WTC11 (cell line): ENCODE measurements around the gene IFITM5. TPM values are rescaled to one million over a fixed set of nuclear protein-coding genes. Genes with fewer than 3 reads are reported as not detected.
A peak's percentile ranks its signal among the peaks of the same experiment; 100 is the strongest.

Experiments
- ATAC-seq: fragments of 200-7000 bp; cut with Tn5 transposase; 2 replicates; pipeline ENCODE4 v1.10.0; 2021; ENCODE audit warnings: mild to moderate bottlenecking, moderate library complexity
- CTCF ChIA-PET: fragments of 300-600 bp; sonication (Branson Sonifier 250); formaldehyde crosslinking; loops from one replicate; lab custom pipeline; 2021; ENCODE audit warnings: antibody characterized with exemption; lab: Charles Lee
- POLR2A ChIA-PET: fragments of 350-600 bp; sonication (Branson Sonifier 250); formaldehyde crosslinking; loops from one replicate; lab custom pipeline; 2021; ENCODE audit warnings: antibody characterized with exemption; lab: Charles Lee
- DNase-seq: peaks from one replicate; pipeline ENCODE4 v3.0.0; 2021; ENCODE audit warnings: low spot score
- H3K27ac Mint-ChIP-seq: 2 replicates; pipeline ENCODE4 v1.8.0; 2021; ENCODE audit warnings: mixed read lengths
- H3K27me3 Mint-ChIP-seq: 2 replicates; pipeline ENCODE4 v1.8.0; 2021; ENCODE audit warnings: low read depth, mild to moderate bottlenecking, moderate library complexity, mixed read lengths
- H3K36me3 Mint-ChIP-seq: 2 replicates; pipeline ENCODE4 v1.8.0; 2021; ENCODE audit warnings: mixed read lengths
- H3K4me1 Mint-ChIP-seq: 2 replicates; pipeline ENCODE4 v1.8.0; 2022; ENCODE audit warnings: mixed read lengths
- H3K4me3 Mint-ChIP-seq: 2 replicates; pipeline ENCODE4 v1.8.0; 2021; ENCODE audit warnings: mild to moderate bottlenecking, moderate library complexity, mixed read lengths
- H3K9me3 Mint-ChIP-seq: 2 replicates; pipeline ENCODE4 v1.8.0; 2021; ENCODE audit warnings: mixed read lengths
- CTCF ChIP-seq: fragments of 200-600 bp; IDR thresholded peaks from 2 replicates; pipeline ENCODE4 v1.8.0; 2022; ENCODE audit warnings: antibody characterized with exemption
- GRHL2 ChIP-seq: fragments of 250-450 bp; sonication (Bioruptor Pico); IDR thresholded peaks from 2 replicates; pipeline ENCODE4 v1.8.0; 2022; ENCODE audit warnings: mild to moderate bottlenecking, moderate library complexity; ENCODE audit not compliant: insufficient replicate concordance, severe bottlenecking
- NR2C2 ChIP-seq: sonication (generic); formaldehyde crosslinking; IDR thresholded peaks from 2 replicates; pipeline ENCODE4 v1.8.0; 2022; ENCODE audit warnings: mild to moderate bottlenecking, missing genetic modification reagents
- ZNF219 ChIP-seq: sonication (generic); formaldehyde crosslinking; IDR thresholded peaks from 2 replicates; pipeline ENCODE4 v1.8.0; 2023; ENCODE audit warnings: missing genetic modification reagents, mild to moderate bottlenecking, borderline replicate concordance
- ZNF317 ChIP-seq: sonication (generic); formaldehyde crosslinking; IDR thresholded peaks from 2 replicates; pipeline ENCODE4 v1.8.1; 2023; ENCODE audit warnings: low read depth, mild to moderate bottlenecking, moderate library complexity, missing genetic modification reagents, borderline replicate concordance
- ZSCAN18 ChIP-seq: fragments of 250-450 bp; sonication (Bioruptor Pico); IDR thresholded peaks from 2 replicates; pipeline ENCODE4 v2.1.2; 2022; ENCODE audit warnings: mild to moderate bottlenecking, moderate library complexity
- total RNA-seq: library from RNA; stranded (reverse); gene quantifications from 3 replicates; pipeline ENCODE4 v1.2.3, GENCODE V29; 2021
- TF ChIP-seq, protein P1 (sequence below): sonication (generic); formaldehyde crosslinking; IDR thresholded peaks from 2 replicates; pipeline ENCODE4 v1.8.1; 2022; ENCODE audit warnings: missing genetic modification reagents, borderline replicate concordance
- TF ChIP-seq, protein P2 (sequence below): sonication (generic); formaldehyde crosslinking; IDR thresholded peaks from 2 replicates; pipeline ENCODE4 v1.8.0; 2023; ENCODE audit warnings: missing genetic modification reagents
- TF ChIP-seq, protein P3 (sequence below): sonication (generic); formaldehyde crosslinking; IDR thresholded peaks from 2 replicates; pipeline ENCODE4 v1.8.1; 2022; ENCODE audit warnings: mild to moderate bottlenecking, missing genetic modification reagents, moderate library complexity, borderline replicate concordance
- TF ChIP-seq, protein P4 (sequence below): sonication (generic); formaldehyde crosslinking; IDR thresholded peaks from 2 replicates; pipeline ENCODE4 v1.8.0; 2022; ENCODE audit warnings: mild to moderate bottlenecking, missing genetic modification reagents
- TF ChIP-seq, protein P5 (sequence below): sonication (generic); formaldehyde crosslinking; IDR thresholded peaks from 2 replicates; pipeline ENCODE4 v1.8.1; 2022; ENCODE audit warnings: low read depth, mild to moderate bottlenecking, moderate library complexity, missing genetic modification reagents, borderline replicate concordance

Gene IFITM5
- total RNA-seq, 1 experiment from 2014 or later, result not detected

GRCh38 chr11:304915-305843 lies 5.9 kb upstream of the IFITM5 start:
- H3K36me3 Mint-ChIP-seq, result no peaks in the 10 kb centered on the region
- peak; percentile 34 for ATAC-seq
- peak overlapping the region; percentile 43 for H3K4me3 Mint-ChIP-seq

DNA sequence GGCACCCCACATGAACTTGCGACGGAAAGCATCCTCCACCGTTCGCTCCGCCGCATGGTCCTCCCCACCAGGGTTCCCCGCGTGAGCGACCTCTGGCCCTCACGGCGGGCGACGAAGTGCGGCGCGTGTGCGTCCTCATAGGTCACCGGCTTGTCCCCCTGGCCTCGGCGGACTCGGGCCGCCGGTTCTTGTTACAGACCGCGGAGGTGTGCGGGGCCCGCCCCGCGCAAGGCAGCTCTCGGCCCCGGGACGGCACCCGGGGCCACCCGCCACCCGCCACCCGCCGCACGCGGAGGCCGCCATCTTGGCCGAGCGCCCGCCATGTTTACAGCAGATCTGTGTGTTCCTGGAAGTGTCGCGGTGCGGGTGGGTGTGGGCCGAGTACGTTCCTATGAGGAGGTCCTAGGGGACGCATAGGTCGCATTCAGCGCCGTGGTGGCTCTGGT lies 4.8 kb upstream of the IFITM5 start:
- Mint-ChIP-seq H3K27ac (peak overlapping the region; percentile 94), H3K4me1 (peaks cover 75% of the 10 kb centered on the region), H3K36me3 (no peaks in the 10 kb centered on the region), H3K4me3 (no peak overlapping the region), H3K9me3 (no peaks in the 10 kb centered on the region), H3K27me3 (no peaks in the 10 kb centered on the region)
- CTCF ChIA-PET, result interaction anchor here (1.0 to 3.2 kb wide), 8 partner anchors 14 to 86 kb away, joined by 3 to 36 read pairs (median 12); partner anchors contain the start of gene PGGHG
- POLR2A ChIA-PET, result interaction anchor here (1.6 kb wide), 1 partner anchor 13 kb away, joined by 5 read pairs; no protein-coding TSS in a partner anchor
- DNase-seq, result no peak
- no peak for ATAC-seq
- TF ChIP-seq, protein P1, sequence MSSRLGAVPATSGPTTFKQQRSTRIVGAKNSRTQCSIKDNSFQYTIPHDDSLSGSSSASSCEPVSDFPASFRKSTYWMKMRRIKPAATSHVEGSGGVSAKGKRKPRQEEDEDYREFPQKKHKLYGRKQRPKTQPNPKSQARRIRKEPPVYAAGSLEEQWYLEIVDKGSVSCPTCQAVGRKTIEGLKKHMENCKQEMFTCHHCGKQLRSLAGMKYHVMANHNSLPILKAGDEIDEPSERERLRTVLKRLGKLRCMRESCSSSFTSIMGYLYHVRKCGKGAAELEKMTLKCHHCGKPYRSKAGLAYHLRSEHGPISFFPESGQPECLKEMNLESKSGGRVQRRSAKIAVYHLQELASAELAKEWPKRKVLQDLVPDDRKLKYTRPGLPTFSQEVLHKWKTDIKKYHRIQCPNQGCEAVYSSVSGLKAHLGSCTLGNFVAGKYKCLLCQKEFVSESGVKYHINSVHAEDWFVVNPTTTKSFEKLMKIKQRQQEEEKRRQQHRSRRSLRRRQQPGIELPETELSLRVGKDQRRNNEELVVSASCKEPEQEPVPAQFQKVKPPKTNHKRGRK (CRISPR knock-in tag), result no peak
- TF ChIP-seq, protein P2, sequence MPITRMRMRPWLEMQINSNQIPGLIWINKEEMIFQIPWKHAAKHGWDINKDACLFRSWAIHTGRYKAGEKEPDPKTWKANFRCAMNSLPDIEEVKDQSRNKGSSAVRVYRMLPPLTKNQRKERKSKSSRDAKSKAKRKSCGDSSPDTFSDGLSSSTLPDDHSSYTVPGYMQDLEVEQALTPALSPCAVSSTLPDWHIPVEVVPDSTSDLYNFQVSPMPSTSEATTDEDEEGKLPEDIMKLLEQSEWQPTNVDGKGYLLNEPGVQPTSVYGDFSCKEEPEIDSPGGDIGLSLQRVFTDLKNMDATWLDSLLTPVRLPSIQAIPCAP (CRISPR knock-in tag), result no peak
- TF ChIP-seq ZNF317, result no peak
- no peak for TF ChIP-seq NR2C2 (CRISPR knock-in tag)
- TF ChIP-seq ZNF219 (CRISPR knock-in tag), result no peak
- TF ChIP-seq, protein P3, sequence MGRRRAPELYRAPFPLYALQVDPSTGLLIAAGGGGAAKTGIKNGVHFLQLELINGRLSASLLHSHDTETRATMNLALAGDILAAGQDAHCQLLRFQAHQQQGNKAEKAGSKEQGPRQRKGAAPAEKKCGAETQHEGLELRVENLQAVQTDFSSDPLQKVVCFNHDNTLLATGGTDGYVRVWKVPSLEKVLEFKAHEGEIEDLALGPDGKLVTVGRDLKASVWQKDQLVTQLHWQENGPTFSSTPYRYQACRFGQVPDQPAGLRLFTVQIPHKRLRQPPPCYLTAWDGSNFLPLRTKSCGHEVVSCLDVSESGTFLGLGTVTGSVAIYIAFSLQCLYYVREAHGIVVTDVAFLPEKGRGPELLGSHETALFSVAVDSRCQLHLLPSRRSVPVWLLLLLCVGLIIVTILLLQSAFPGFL (CRISPR knock-in tag), result no peak
- no peak for TF ChIP-seq CTCF
- TF ChIP-seq, protein P4, sequence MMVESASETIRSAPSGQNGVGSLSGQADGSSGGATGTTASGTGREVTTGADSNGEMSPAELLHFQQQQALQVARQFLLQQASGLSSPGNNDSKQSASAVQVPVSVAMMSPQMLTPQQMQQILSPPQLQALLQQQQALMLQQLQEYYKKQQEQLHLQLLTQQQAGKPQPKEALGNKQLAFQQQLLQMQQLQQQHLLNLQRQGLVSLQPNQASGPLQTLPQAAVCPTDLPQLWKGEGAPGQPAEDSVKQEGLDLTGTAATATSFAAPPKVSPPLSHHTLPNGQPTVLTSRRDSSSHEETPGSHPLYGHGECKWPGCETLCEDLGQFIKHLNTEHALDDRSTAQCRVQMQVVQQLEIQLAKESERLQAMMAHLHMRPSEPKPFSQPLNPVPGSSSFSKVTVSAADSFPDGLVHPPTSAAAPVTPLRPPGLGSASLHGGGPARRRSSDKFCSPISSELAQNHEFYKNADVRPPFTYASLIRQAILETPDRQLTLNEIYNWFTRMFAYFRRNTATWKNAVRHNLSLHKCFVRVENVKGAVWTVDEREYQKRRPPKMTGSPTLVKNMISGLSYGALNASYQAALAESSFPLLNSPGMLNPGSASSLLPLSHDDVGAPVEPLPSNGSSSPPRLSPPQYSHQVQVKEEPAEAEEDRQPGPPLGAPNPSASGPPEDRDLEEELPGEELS (CRISPR knock-in tag), result no peak
- TF ChIP-seq GRHL2, result no peak
- TF ChIP-seq, protein P5, sequence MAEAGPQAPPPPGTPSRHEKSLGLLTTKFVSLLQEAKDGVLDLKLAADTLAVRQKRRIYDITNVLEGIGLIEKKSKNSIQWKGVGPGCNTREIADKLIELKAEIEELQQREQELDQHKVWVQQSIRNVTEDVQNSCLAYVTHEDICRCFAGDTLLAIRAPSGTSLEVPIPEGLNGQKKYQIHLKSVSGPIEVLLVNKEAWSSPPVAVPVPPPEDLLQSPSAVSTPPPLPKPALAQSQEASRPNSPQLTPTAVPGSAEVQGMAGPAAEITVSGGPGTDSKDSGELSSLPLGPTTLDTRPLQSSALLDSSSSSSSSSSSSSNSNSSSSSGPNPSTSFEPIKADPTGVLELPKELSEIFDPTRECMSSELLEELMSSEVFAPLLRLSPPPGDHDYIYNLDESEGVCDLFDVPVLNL (CRISPR knock-in tag), result no peak

More at GRCh38 chr11:304915-305843, 5.9 kb upstream of the IFITM5 start:
- Mint-ChIP-seq H3K27ac (peak overlapping the region; percentile 99), H3K27me3 (no peaks in the 10 kb centered on the region), H3K4me1 (peaks cover 83% of the 10 kb centered on the region), H3K9me3 (no peaks in the 10 kb centered on the region)
- ChIA-PET CTCF (interaction anchor here (0.6 to 3.2 kb wide), 22 partner anchors 10 to 106 kb away, joined by 3 to 36 read pairs (median 5); partner anchors contain the start of gene PGGHG), POLR2A (interaction anchor here (0.9 to 1.6 kb wide), 3 partner anchors 12 to 14 kb away, joined by 3 to 5 read pairs (median 5); no protein-coding TSS in a partner anchor)
- TF ChIP-seq ZSCAN18 (no peak), CTCF (peak; percentile 34)
- DNase-seq, result peak; percentile 73
